WTC11 (cell line): ENCODE results near the gene LRTM1. TPM values are rescaled to one million over a fixed set of nuclear protein-coding genes. Genes with fewer than 3 reads are reported as not detected.

Experiments
- ATAC-seq: fragments of 200-7000 bp; cut with Tn5 transposase; 2 replicates; pipeline ENCODE4 v1.10.0; 2021; ENCODE audit warnings: mild to moderate bottlenecking, moderate library complexity
- CTCF ChIA-PET: fragments of 300-600 bp; sonication (Branson Sonifier 250); formaldehyde crosslinking; loops from one replicate; lab custom pipeline; 2021; ENCODE audit warnings: antibody characterized with exemption; lab: Charles Lee
- POLR2A ChIA-PET: fragments of 350-600 bp; sonication (Branson Sonifier 250); formaldehyde crosslinking; loops from one replicate; lab custom pipeline; 2021; ENCODE audit warnings: antibody characterized with exemption; lab: Charles Lee
- DNase-seq: peaks from one replicate; pipeline ENCODE4 v3.0.0; 2021; ENCODE audit warnings: low spot score
- H3K27ac Mint-ChIP-seq: 2 replicates; pipeline ENCODE4 v1.8.0; 2021; ENCODE audit warnings: mixed read lengths
- H3K27me3 Mint-ChIP-seq: 2 replicates; pipeline ENCODE4 v1.8.0; 2021; ENCODE audit warnings: low read depth, mild to moderate bottlenecking, moderate library complexity, mixed read lengths
- H3K36me3 Mint-ChIP-seq: 2 replicates; pipeline ENCODE4 v1.8.0; 2021; ENCODE audit warnings: mixed read lengths
- H3K4me1 Mint-ChIP-seq: 2 replicates; pipeline ENCODE4 v1.8.0; 2022; ENCODE audit warnings: mixed read lengths
- H3K4me3 Mint-ChIP-seq: 2 replicates; pipeline ENCODE4 v1.8.0; 2021; ENCODE audit warnings: mild to moderate bottlenecking, moderate library complexity, mixed read lengths
- H3K9me3 Mint-ChIP-seq: 2 replicates; pipeline ENCODE4 v1.8.0; 2021; ENCODE audit warnings: mixed read lengths
- AFF4 ChIP-seq: sonication (generic); formaldehyde crosslinking; IDR thresholded peaks from 2 replicates; pipeline ENCODE4 v1.8.1; 2023; ENCODE audit warnings: mild to moderate bottlenecking, missing genetic modification reagents, borderline replicate concordance
- ATF1 ChIP-seq: sonication (generic); formaldehyde crosslinking; IDR thresholded peaks from 2 replicates; pipeline ENCODE4 v1.8.1; 2023; ENCODE audit warnings: mild to moderate bottlenecking, moderate library complexity, missing genetic modification reagents
- CDX4 ChIP-seq: fragments of 250-450 bp; sonication (Bioruptor Pico); IDR thresholded peaks from 2 replicates; pipeline ENCODE4 v1.9.0; 2021; ENCODE audit warnings: moderate library complexity, mild to moderate bottlenecking, inconsistent platforms, borderline replicate concordance
- GTF2I ChIP-seq: fragments of 250-450 bp; sonication (Bioruptor Pico); conservative IDR thresholded peaks from 2 replicates; pipeline ENCODE4 v1.4.0; 2021; ENCODE audit warnings: mild to moderate bottlenecking
- JUN ChIP-seq: sonication (generic); formaldehyde crosslinking; IDR thresholded peaks from 2 replicates; pipeline ENCODE4 v1.8.0; 2023; ENCODE audit warnings: mild to moderate bottlenecking, missing genetic modification reagents
- MAX ChIP-seq: sonication (generic); formaldehyde crosslinking; IDR thresholded peaks from 2 replicates; pipeline ENCODE4 v1.8.0; 2022; ENCODE audit warnings: mild to moderate bottlenecking, missing genetic modification reagents
- NFATC4 ChIP-seq: fragments of 250-450 bp; sonication (Bioruptor Pico); IDR thresholded peaks from 2 replicates; pipeline ENCODE4 v1.9.0; 2021; ENCODE audit warnings: mild to moderate bottlenecking
- NFE2L1 ChIP-seq: sonication (generic); formaldehyde crosslinking; IDR thresholded peaks from 2 replicates; pipeline ENCODE4 v1.8.1; 2023; ENCODE audit warnings: missing genetic modification reagents
- NR3C1 ChIP-seq: sonication (generic); formaldehyde crosslinking; conservative IDR thresholded peaks from 2 replicates; pipeline ENCODE4 v1.8.1; 2023; ENCODE audit warnings: low read depth, mild to moderate bottlenecking, missing genetic modification reagents
- SMAD4 ChIP-seq: sonication (generic); formaldehyde crosslinking; IDR thresholded peaks from 2 replicates; pipeline ENCODE4 v1.8.0; 2022; ENCODE audit warnings: mild to moderate bottlenecking, missing genetic modification reagents
- SP1 ChIP-seq: sonication (generic); formaldehyde crosslinking; conservative IDR thresholded peaks from 2 replicates; pipeline ENCODE4 v1.8.1; 2022; ENCODE audit warnings: missing genetic modification reagents
- ZBTB21 ChIP-seq: sonication (generic); formaldehyde crosslinking; IDR thresholded peaks from 2 replicates; pipeline ENCODE4 v1.8.1; 2023; ENCODE audit warnings: mild to moderate bottlenecking, missing genetic modification reagents, borderline replicate concordance
- ZMAT4 ChIP-seq: fragments of 250-450 bp; sonication (Bioruptor Pico); IDR thresholded peaks from 2 replicates; pipeline ENCODE4 v1.9.0; 2021; ENCODE audit warnings: mild to moderate bottlenecking
- ZNF396 ChIP-seq: fragments of 250-450 bp; sonication (Bioruptor Pico); IDR thresholded peaks from 2 replicates; pipeline ENCODE4 v1.8.0; 2021; ENCODE audit warnings: mild to moderate bottlenecking, moderate library complexity, borderline replicate concordance
- ZNF423 ChIP-seq: fragments of 250-450 bp; sonication (Bioruptor Pico); IDR thresholded peaks from 2 replicates; pipeline ENCODE4 v2.1.2; 2022; ENCODE audit warnings: mild to moderate bottlenecking, moderate library complexity
- ZNF512 ChIP-seq: sonication (generic); formaldehyde crosslinking; IDR thresholded peaks from 2 replicates; pipeline ENCODE4 v1.8.1; 2022; ENCODE audit warnings: missing genetic modification reagents, borderline replicate concordance
- total RNA-seq: library from RNA; stranded (reverse); gene quantifications from 3 replicates; pipeline ENCODE4 v1.2.3, GENCODE V29; 2021
- TF ChIP-seq, protein P1 (sequence below): sonication (generic); formaldehyde crosslinking; IDR thresholded peaks from 2 replicates; pipeline ENCODE4 v1.8.1; 2023; ENCODE audit warnings: mild to moderate bottlenecking, missing genetic modification reagents, moderate library complexity
- TF ChIP-seq, protein P2 (sequence below): sonication (generic); formaldehyde crosslinking; IDR thresholded peaks from 2 replicates; pipeline ENCODE4 v1.8.1; 2023; ENCODE audit warnings: mild to moderate bottlenecking, moderate library complexity, missing genetic modification reagents
- TF ChIP-seq, protein P3 (sequence below): sonication (generic); formaldehyde crosslinking; IDR thresholded peaks from 2 replicates; pipeline ENCODE4 v1.8.0; 2022; ENCODE audit warnings: missing genetic modification reagents

LRTM1 gene
- total RNA-seq, 1 experiment from 2014 or later, result not detected

DNA sequence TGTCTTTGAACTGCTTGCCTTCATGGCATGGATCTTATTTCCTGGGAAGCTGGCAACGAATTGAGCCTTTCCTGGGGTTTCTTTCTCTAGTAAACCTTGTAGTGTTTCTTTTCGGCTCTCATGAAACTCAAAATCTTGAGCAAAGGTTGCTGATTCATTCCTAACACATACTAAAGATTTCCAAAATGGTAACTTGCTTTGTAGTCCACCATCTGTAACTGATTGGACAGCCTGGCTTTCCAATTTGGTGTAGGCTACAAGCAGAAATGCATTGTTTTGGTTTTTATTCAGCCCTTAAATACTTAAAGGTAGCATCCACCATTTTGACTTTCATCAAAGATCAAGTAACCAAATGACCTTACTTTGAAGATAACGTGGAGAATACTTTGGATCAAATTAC is 38.1 kb downstream of the LRTM1 start (continued):
- no peak for TF ChIP-seq ZMAT4 (CRISPR knock-in tag)
- TF ChIP-seq MAX (CRISPR knock-in tag), result no peak
- TF ChIP-seq, protein P1, sequence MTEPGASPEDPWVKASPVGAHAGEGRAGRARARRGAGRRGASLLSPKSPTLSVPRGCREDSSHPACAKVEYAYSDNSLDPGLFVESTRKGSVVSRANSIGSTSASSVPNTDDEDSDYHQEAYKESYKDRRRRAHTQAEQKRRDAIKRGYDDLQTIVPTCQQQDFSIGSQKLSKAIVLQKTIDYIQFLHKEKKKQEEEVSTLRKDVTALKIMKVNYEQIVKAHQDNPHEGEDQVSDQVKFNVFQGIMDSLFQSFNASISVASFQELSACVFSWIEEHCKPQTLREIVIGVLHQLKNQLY, result no peak
- TF ChIP-seq NR3C1 (CRISPR knock-in tag), result no peak
- TF ChIP-seq, protein P2, sequence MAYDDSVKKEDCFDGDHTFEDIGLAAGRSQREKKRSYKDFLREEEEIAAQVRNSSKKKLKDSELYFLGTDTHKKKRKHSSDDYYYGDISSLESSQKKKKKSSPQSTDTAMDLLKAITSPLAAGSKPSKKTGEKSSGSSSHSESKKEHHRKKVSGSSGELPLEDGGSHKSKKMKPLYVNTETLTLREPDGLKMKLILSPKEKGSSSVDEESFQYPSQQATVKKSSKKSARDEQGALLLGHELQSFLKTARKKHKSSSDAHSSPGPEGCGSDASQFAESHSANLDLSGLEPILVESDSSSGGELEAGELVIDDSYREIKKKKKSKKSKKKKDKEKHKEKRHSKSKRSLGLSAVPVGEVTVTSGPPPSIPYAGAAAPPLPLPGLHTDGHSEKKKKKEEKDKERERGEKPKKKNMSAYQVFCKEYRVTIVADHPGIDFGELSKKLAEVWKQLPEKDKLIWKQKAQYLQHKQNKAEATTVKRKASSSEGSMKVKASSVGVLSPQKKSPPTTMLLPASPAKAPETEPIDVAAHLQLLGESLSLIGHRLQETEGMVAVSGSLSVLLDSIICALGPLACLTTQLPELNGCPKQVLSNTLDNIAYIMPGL, result no peak
- TF ChIP-seq CDX4, result no peak
- no peak for TF ChIP-seq SP1

- no peak for DNase-seq
- TF ChIP-seq NFE2L1 (CRISPR knock-in tag) (no peak), GTF2I (CRISPR knock-in tag) (no peak), ZNF423 (CRISPR knock-in tag) (no peak)
- ATAC-seq, result no peak
- CTCF ChIA-PET, result no interaction called here
- H3K9me3 Mint-ChIP-seq, result no peaks in the 10 kb centered on the region
- H3K27ac Mint-ChIP-seq, result no peak overlapping the region
- no peak overlapping the region for H3K4me3 Mint-ChIP-seq
- peaks cover 20% of the 10 kb centered on the region for H3K4me1 Mint-ChIP-seq
- peaks cover 12% of the 10 kb centered on the region for H3K36me3 Mint-ChIP-seq
- POLR2A ChIA-PET, result no interaction called here
- H3K27me3 Mint-ChIP-seq, result no peaks in the 10 kb centered on the region
Observed at GRCh38 chr3:54888873-54889272, 39.0 kb downstream of the LRTM1 start.

- DNase-seq (no peak), ATAC-seq (no peak)
- no peaks in the 10 kb centered on the region for H3K9me3 Mint-ChIP-seq
- POLR2A ChIA-PET, result no interaction called here
- no peaks in the 10 kb centered on the region for H3K27me3 Mint-ChIP-seq
- H3K36me3 Mint-ChIP-seq, result peaks cover 12% of the 10 kb centered on the region
- H3K4me1 Mint-ChIP-seq, result peaks cover 20% of the 10 kb centered on the region
- no peak overlapping the region for H3K27ac Mint-ChIP-seq
- CTCF ChIA-PET, result no interaction called here
- H3K4me3 Mint-ChIP-seq, result no peak overlapping the region
- TF ChIP-seq NFATC4 (no peak), ZNF512 (CRISPR knock-in tag) (no peak), ZNF396 (CRISPR knock-in tag) (no peak), SMAD4 (no peak), ATF1 (CRISPR knock-in tag) (no peak), AFF4 (CRISPR knock-in tag) (no peak), CDX4 (no peak), JUN (CRISPR knock-in tag) (no peak), NFE2L1 (CRISPR knock-in tag) (no peak), ZBTB21 (no peak)
- TF ChIP-seq, protein P3, sequence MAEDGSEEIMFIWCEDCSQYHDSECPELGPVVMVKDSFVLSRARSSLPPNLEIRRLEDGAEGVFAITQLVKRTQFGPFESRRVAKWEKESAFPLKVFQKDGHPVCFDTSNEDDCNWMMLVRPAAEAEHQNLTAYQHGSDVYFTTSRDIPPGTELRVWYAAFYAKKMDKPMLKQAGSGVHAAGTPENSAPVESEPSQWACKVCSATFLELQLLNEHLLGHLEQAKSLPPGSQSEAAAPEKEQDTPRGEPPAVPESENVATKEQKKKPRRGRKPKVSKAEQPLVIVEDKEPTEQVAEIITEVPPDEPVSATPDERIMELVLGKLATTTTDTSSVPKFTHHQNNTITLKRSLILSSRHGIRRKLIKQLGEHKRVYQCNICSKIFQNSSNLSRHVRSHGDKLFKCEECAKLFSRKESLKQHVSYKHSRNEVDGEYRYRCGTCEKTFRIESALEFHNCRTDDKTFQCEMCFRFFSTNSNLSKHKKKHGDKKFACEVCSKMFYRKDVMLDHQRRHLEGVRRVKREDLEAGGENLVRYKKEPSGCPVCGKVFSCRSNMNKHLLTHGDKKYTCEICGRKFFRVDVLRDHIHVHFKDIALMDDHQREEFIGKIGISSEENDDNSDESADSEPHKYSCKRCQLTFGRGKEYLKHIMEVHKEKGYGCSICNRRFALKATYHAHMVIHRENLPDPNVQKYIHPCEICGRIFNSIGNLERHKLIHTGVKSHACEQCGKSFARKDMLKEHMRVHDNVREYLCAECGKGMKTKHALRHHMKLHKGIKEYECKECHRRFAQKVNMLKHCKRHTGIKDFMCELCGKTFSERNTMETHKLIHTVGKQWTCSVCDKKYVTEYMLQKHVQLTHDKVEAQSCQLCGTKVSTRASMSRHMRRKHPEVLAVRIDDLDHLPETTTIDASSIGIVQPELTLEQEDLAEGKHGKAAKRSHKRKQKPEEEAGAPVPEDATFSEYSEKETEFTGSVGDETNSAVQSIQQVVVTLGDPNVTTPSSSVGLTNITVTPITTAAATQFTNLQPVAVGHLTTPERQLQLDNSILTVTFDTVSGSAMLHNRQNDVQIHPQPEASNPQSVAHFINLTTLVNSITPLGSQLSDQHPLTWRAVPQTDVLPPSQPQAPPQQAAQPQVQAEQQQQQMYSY, result no peak
- TF ChIP-seq, all 79 proteins: peak for 0
Observed at GRCh38 chr3:54888162-54888561, 39.7 kb downstream of the LRTM1 start.
